ENCODE data around the gene DDX41. TPM values are rescaled to one million over a fixed set of nuclear protein-coding genes. Genes with fewer than 3 reads are reported as not detected.
A peak's percentile ranks its signal among the peaks of the same experiment; 100 is the strongest.
"Not testable (repeated sequence)": the region's sequence is repeated elsewhere in the genome, so short reads cannot be mapped to it uniquely, and the experiment has no call there.

The DDX41 gene
- 162 and 174 TPM in 2 replicates for total RNA-seq

DNA sequence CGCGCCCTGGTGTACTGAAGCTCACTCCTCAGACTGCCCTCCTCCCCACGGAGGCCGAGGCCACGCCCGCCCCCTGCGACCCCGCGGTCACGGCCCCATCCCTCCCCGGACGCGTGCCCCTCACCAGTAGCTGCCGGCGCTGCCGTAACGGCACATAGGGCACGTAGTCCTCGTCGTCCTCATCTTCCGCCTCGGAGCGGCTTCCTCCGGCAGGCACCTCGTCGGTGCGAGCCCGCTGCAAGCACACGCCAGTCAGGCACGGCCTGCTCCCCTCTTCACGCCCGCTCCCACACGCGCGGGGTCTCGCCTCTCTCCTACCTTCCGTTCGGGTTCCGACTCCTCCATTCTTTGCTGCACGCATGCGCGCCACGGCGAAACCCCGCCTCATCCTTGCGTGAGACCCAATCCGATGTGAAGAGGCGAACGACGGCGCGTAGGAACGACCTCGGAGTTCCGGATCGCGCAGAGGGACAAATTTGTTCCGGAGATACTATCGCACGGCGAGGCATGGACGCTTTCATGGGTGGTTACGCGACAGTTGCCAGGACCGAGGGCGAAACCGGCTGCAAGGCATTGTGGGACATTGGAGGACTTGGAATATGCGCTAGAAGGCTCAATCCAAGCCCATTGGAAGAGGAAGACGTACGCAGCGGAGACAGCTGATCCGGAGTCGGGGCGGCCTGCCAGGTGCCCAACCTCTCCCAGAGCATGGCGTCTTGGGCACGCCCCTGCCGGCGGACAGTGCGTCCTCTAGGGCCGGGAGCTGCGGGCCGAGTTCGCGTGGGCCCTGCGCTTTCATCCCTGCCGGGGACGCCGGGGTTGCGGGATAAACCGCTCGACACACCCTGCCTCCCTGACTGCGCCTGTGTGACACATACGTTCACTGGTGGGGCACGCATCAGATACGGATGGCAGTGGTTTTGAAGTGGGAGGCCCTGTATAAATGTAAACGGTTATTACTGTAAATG lies at the start of gene DDX41:
DDX41 (minus strand) TSS at position 361 of the 968 bp plus-strand sequence; CDS start at position 345, 16 bp downstream.
- TF ChIP-seq, protein P1, sequence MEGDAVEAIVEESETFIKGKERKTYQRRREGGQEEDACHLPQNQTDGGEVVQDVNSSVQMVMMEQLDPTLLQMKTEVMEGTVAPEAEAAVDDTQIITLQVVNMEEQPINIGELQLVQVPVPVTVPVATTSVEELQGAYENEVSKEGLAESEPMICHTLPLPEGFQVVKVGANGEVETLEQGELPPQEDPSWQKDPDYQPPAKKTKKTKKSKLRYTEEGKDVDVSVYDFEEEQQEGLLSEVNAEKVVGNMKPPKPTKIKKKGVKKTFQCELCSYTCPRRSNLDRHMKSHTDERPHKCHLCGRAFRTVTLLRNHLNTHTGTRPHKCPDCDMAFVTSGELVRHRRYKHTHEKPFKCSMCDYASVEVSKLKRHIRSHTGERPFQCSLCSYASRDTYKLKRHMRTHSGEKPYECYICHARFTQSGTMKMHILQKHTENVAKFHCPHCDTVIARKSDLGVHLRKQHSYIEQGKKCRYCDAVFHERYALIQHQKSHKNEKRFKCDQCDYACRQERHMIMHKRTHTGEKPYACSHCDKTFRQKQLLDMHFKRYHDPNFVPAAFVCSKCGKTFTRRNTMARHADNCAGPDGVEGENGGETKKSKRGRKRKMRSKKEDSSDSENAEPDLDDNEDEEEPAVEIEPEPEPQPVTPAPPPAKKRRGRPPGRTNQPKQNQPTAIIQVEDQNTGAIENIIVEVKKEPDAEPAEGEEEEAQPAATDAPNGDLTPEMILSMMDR (conservative IDR thresholded peaks at IDR 0.05; ENCODE audit: low read depth, low read length): peak; percentile 5
- peak; percentile 95 for DNase-seq (ENCODE audit: low read depth)
- peak within 1 kb of the TSS; percentile 98 for H3K4me3 ChIP-seq (ENCODE audit: low read depth, low read length)

DNA sequence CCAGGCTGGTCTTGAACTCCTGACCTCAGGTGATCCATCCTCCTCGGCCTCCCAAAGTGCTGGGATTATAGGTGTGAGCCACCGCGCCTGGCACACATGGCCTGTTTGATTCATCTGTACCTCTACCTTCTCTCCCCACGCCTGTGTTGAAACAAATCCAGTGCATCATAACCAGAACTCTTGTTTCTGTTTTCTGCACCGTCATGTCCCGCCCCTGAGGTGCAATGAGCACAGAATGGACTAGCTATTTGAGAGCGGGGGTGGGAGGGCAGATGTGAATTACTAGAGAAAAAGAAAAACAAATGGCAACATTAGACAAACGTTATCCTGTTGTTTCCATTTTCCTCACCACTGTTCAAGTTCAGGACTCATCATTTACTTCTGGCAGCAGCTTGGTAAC lies 48.3 kb upstream of the DDX41 start:
- no peak for DNase-seq (ENCODE audit: low read depth)
- no peak overlapping the region for H3K4me3 ChIP-seq (ENCODE audit: low read depth, low read length)
- TF ChIP-seq, protein P1 (conservative IDR thresholded peaks at IDR 0.05; ENCODE audit: low read depth, low read length): no peak

DNA sequence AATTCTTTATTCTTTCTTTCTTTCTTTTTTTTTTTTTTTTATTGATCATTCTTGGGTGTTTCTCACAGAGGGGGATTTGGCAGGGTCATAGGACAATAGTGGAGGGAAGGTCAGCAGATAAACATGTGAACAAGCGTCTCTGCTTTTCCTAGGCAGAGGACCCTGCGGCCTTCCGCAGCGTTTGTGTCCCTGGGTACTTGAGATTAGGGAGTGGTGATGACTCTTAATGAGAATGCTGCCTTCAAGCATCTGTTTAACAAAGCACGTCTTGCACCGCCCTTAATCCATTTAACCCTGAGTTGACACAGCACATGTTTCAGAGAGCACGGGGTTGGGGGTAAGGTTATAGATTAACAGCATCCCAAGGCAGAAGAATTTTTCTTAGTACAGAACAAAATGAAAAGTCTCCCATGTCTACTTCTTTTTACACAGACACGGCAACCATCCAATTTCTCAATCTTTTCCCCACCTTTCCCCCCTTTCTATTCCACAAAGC lies 42.7 kb upstream of the DDX41 start:
- not testable (repeated sequence) for H3K4me3 ChIP-seq (ENCODE audit: low read depth, low read length); DNase-seq (ENCODE audit: low read depth)

DNA sequence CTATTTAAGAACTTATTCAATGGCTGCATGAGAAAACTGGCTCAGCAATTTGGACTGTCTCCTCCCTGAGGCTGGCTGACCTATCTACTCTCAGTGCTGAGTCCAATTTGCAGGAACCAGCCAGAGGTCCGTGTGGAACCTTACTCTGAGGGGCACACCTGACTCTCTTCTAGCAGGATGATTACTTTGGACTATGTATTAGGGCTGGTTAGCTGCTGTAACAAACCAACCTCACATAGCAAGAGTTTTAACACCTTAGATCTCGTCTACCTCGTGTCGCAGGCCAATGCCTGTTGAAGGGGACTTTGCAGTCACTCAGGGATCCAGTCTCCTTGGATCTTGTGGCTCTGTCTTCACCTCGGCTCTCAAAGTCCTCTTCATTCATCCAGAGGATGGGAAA lies 41.0 kb upstream of the DDX41 start:
- no peak for DNase-seq (ENCODE audit: low read depth)
- TF ChIP-seq, protein P1 (conservative IDR thresholded peaks at IDR 0.05; ENCODE audit: low read depth, low read length): no peak
- H3K4me3 ChIP-seq (ENCODE audit: low read depth, low read length): no peak overlapping the region

GRCh38 chr5:177557041-177557647 lies 40.4 kb upstream of the DDX41 start:
- DNase-seq (ENCODE audit: low read depth): no peak
- H3K4me3 ChIP-seq (ENCODE audit: low read depth, low read length): no peak overlapping the region
- TF ChIP-seq, protein P1 (conservative IDR thresholded peaks at IDR 0.05; ENCODE audit: low read depth, low read length): no peak

GRCh38 chr5:177555665-177556064 lies 38.9 kb upstream of the DDX41 start:
- TF ChIP-seq, protein P1 (conservative IDR thresholded peaks at IDR 0.05; ENCODE audit: low read depth, low read length): no peak
- H3K4me3 ChIP-seq (ENCODE audit: low read depth, low read length): no peak overlapping the region
- DNase-seq (ENCODE audit: low read depth): no peak

- H3K4me3 ChIP-seq (ENCODE audit: low read depth, low read length): peak overlapping the region; percentile 88
- DNase-seq (ENCODE audit: low read depth): no peak
- TF ChIP-seq, protein P1 (conservative IDR thresholded peaks at IDR 0.05; ENCODE audit: low read depth, low read length): no peak
Measured at GRCh38 chr5:177555228-177555627, 38.5 kb upstream of the DDX41 start.
